Esophagus muscularis mucosa (tissue), 4 donors: ENCODE data around the gene KLHL26.

Source experiments
- CTCF ChIP-seq, 3 experiments: fragments of 200-600 bp in 2 of 3; fragments of 450-650 bp in 1 of 3; sonication (generic) in 2 of 3; IDR thresholded peaks; one replicate each; pipeline ENCODE4 v1.5.1; 2017 to 2019; ENCODE audit warnings: antibody characterized with exemption in 3 of 3, mild to moderate bottlenecking in 2 of 3, moderate library complexity in 1 of 3
- EP300 ChIP-seq: sonication (generic); formaldehyde crosslinking; IDR thresholded peaks from one replicate; pipeline ENCODE4 v1.6.1; 2017; ENCODE audit warnings: antibody characterized with exemption
- POLR2A ChIP-seq: fragments of 450-650 bp; IDR thresholded peaks from one replicate; pipeline ENCODE4 v1.6.1; 2017; ENCODE audit warnings: antibody characterized with exemption, moderate library complexity, mild to moderate bottlenecking, low read depth

GRCh38 chr19:18626906-18627305 is 9.9 kb upstream of the KLHL26 start:
- TF ChIP-seq POLR2A (no peak), CTCF (IDR thresholded peaks at IDR 0.05) (no peak), EP300 (no peak)
